ENCODE data around the gene GUCY2D. TPM values are rescaled to one million over a fixed set of nuclear protein-coding genes. Genes with fewer than 3 reads are reported as not detected.

Gene GUCY2D
- total RNA-seq, 1 donor from 2014 or later = 0.69 TPM

- no peak overlapping the region for H3K4me3 Mint-ChIP-seq
- no peak for TF ChIP-seq CTCF (IDR thresholded peaks at IDR 0.05; ENCODE audit: unreplicated experiment)
- no peaks in the 10 kb centered on the region for H3K36me3 Mint-ChIP-seq
- peaks cover 6% of the 10 kb centered on the region for H3K9me3 Mint-ChIP-seq
- H3K27me3 Mint-ChIP-seq (ENCODE audit: low read depth) = peaks cover 17% of the 10 kb centered on the region
- DNase-seq (ENCODE audit: low spot score in 2 of 2, unreplicated experiment in 2 of 2) = no peak
- H3K27ac Mint-ChIP-seq = no peak overlapping the region
- peaks cover 8% of the 10 kb centered on the region for H3K4me1 Mint-ChIP-seq
These were observed 22.9 kb downstream of the GUCY2D start for GRCh38 chr17:8025176-8025911.

- Mint-ChIP-seq H3K36me3 (no peaks in the 10 kb centered on the region), H3K9me3 (peaks cover 6% of the 10 kb centered on the region), H3K27ac (no peak overlapping the region), H3K4me1 (no peaks in the 10 kb centered on the region), H3K27me3 (ENCODE audit: low read depth) (peaks cover 26% of the 10 kb centered on the region), H3K4me3 (no peak overlapping the region)
- no peak for TF ChIP-seq CTCF (IDR thresholded peaks at IDR 0.05; ENCODE audit: unreplicated experiment)
- no peak for DNase-seq (ENCODE audit: low spot score in 2 of 2, unreplicated experiment in 2 of 2)
These were observed 26.7 kb downstream of the GUCY2D start for GRCh38 chr17:8029121-8029520.

- Mint-ChIP-seq H3K27me3 (ENCODE audit: low read depth) (peaks cover 39% of the 10 kb centered on the region), H3K27ac (no peak overlapping the region), H3K4me3 (no peak overlapping the region), H3K9me3 (peaks cover 6% of the 10 kb centered on the region), H3K4me1 (no peaks in the 10 kb centered on the region), H3K36me3 (no peaks in the 10 kb centered on the region)
- DNase-seq (ENCODE audit: low spot score in 2 of 2, unreplicated experiment in 2 of 2) = no peak
- TF ChIP-seq CTCF (IDR thresholded peaks at IDR 0.05; ENCODE audit: unreplicated experiment) = no peak
These were observed 28.8 kb downstream of the GUCY2D start for GRCh38 chr17:8031261-8031661.

GRCh38 chr17:8031950-8032349 lies 29.5 kb downstream of the GUCY2D start:
- H3K27ac Mint-ChIP-seq = no peak overlapping the region
- TF ChIP-seq CTCF (IDR thresholded peaks at IDR 0.05; ENCODE audit: unreplicated experiment) = no peak
- H3K4me3 Mint-ChIP-seq = no peak overlapping the region
- peaks cover 39% of the 10 kb centered on the region for H3K27me3 Mint-ChIP-seq (ENCODE audit: low read depth)
- H3K36me3 Mint-ChIP-seq = no peaks in the 10 kb centered on the region
- H3K9me3 Mint-ChIP-seq = peaks cover 6% of the 10 kb centered on the region
- no peak for DNase-seq (ENCODE audit: low spot score in 2 of 2, unreplicated experiment in 2 of 2)
- H3K4me1 Mint-ChIP-seq = no peaks in the 10 kb centered on the region

- Mint-ChIP-seq H3K27me3 (ENCODE audit: low read depth) (peaks cover 37% of the 10 kb centered on the region), H3K4me1 (no peaks in the 10 kb centered on the region), H3K36me3 (no peaks in the 10 kb centered on the region), H3K27ac (no peak overlapping the region), H3K9me3 (peaks cover 8% of the 10 kb centered on the region), H3K4me3 (no peak overlapping the region)
- no peak for TF ChIP-seq CTCF (IDR thresholded peaks at IDR 0.05; ENCODE audit: unreplicated experiment)
- DNase-seq (ENCODE audit: low spot score in 2 of 2, unreplicated experiment in 2 of 2) = no peak
These were observed 30.0 kb downstream of the GUCY2D start for GRCh38 chr17:8032442-8032841.
